ENCODE results near the gene BRK1. TPM values are rescaled to one million over a fixed set of nuclear protein-coding genes. Genes with fewer than 3 reads are reported as not detected.
"Not testable (repeated sequence)": the region's sequence is repeated elsewhere in the genome, so short reads cannot be mapped to it uniquely, and the experiment has no call there.

Gene BRK1
- total RNA-seq: 127 and 138 TPM in 2 replicates

GRCh38 chr3:10115326-10116137 is at the start of gene BRK1:
Gene BRK1, plus strand, starts transcription at chr3:10115675. Its CDS starts 27 bp downstream, at chr3:10115702.
- DNase-seq (ENCODE audit: low read depth in 2 of 2): peak; percentile 94 to 98

GRCh38 chr3:10070077-10070476 is 45.4 kb upstream of the BRK1 start:
- not testable (repeated sequence) for DNase-seq (ENCODE audit: low read depth in 2 of 2)

- DNase-seq (ENCODE audit: low read depth in 2 of 2): no peak
Observed at GRCh38 chr3:10074666-10075065, 40.8 kb upstream of the BRK1 start.

GRCh38 chr3:10081871-10082270 is 33.6 kb upstream of the BRK1 start:
- no peak for DNase-seq (ENCODE audit: low read depth in 2 of 2)

- DNase-seq (ENCODE audit: low read depth in 2 of 2): no peak
Observed at GRCh38 chr3:10085738-10086137, 29.7 kb upstream of the BRK1 start.

GRCh38 chr3:10088256-10088655 is 27.2 kb upstream of the BRK1 start:
- no peak for DNase-seq (ENCODE audit: low read depth in 2 of 2)

GRCh38 chr3:10090179-10090578 is 25.3 kb upstream of the BRK1 start:
- DNase-seq (ENCODE audit: low read depth in 2 of 2): no peak

- DNase-seq (ENCODE audit: low read depth in 2 of 2): not testable (repeated sequence)
Observed at GRCh38 chr3:10090774-10091173, 24.7 kb upstream of the BRK1 start.

- DNase-seq (ENCODE audit: low read depth in 2 of 2): not testable (repeated sequence)
Observed at GRCh38 chr3:10091387-10091786, 24.1 kb upstream of the BRK1 start.

GRCh38 chr3:10093678-10094077 is 21.8 kb upstream of the BRK1 start:
- no peak for DNase-seq (ENCODE audit: low read depth in 2 of 2)

GRCh38 chr3:10099041-10099440 is 16.4 kb upstream of the BRK1 start:
- DNase-seq (ENCODE audit: low read depth in 2 of 2): no peak

- DNase-seq (ENCODE audit: low read depth in 2 of 2): no peak
Observed at GRCh38 chr3:10106919-10107318, 8.6 kb upstream of the BRK1 start.

- no peak for DNase-seq (ENCODE audit: low read depth in 2 of 2)
Observed at GRCh38 chr3:10108091-10108490, 7.4 kb upstream of the BRK1 start, which contains the start of gene FANCD2OS. Gene FANCD2OS, minus strand, starts transcription at chr3:10108255. Its CDS starts 3,481 bp downstream, at chr3:10104774.

GRCh38 chr3:10116138-10116460 is 624 bp downstream of the BRK1 start:
- peak in 1 of 2 donors; percentile 65 for DNase-seq (ENCODE audit: low read depth in 2 of 2)

GRCh38 chr3:10116928-10117327 is 1.5 kb downstream of the BRK1 start:
- no peak for DNase-seq (ENCODE audit: low read depth in 2 of 2)

GRCh38 chr3:10119376-10119775 is 3.9 kb downstream of the BRK1 start:
- DNase-seq (ENCODE audit: low read depth in 2 of 2): no peak

GRCh38 chr3:10121064-10121463 is 5.6 kb downstream of the BRK1 start:
- no peak for DNase-seq (ENCODE audit: low read depth in 2 of 2)

- no peak for DNase-seq (ENCODE audit: low read depth in 2 of 2)
Observed at GRCh38 chr3:10122724-10123123, 7.2 kb downstream of the BRK1 start.

- not testable (repeated sequence) for DNase-seq (ENCODE audit: low read depth in 2 of 2)
Observed at GRCh38 chr3:10135872-10136271, 20.4 kb downstream of the BRK1 start.

GRCh38 chr3:10136426-10137005 is 21.0 kb downstream of the BRK1 start:
- DNase-seq (ENCODE audit: low read depth in 2 of 2): no peak

GRCh38 chr3:10137178-10137577 is 21.7 kb downstream of the BRK1 start:
- DNase-seq (ENCODE audit: low read depth in 2 of 2): no peak

- DNase-seq (ENCODE audit: low read depth in 2 of 2): no peak
Observed at GRCh38 chr3:10140996-10141546, 25.6 kb downstream of the BRK1 start.

All from dermis microvascular lymphatic vessel endothelial cell (primary cell).